HG02763 (cell line): Measurements from ENCODE around the gene CROCC.
"Not testable (repeated sequence)": the region's sequence is repeated elsewhere in the genome, so short reads cannot be mapped to it uniquely, and the experiment has no call there.

Experiments
- ATAC-seq: cut with Tn5 transposase; IDR thresholded peaks from one replicate; pipeline ENCODE4 v1.9.1; 2021; ENCODE audit warnings: mild to moderate bottlenecking, moderate library complexity; ENCODE audit not compliant: unreplicated experiment

Gene CROCC

DNA sequence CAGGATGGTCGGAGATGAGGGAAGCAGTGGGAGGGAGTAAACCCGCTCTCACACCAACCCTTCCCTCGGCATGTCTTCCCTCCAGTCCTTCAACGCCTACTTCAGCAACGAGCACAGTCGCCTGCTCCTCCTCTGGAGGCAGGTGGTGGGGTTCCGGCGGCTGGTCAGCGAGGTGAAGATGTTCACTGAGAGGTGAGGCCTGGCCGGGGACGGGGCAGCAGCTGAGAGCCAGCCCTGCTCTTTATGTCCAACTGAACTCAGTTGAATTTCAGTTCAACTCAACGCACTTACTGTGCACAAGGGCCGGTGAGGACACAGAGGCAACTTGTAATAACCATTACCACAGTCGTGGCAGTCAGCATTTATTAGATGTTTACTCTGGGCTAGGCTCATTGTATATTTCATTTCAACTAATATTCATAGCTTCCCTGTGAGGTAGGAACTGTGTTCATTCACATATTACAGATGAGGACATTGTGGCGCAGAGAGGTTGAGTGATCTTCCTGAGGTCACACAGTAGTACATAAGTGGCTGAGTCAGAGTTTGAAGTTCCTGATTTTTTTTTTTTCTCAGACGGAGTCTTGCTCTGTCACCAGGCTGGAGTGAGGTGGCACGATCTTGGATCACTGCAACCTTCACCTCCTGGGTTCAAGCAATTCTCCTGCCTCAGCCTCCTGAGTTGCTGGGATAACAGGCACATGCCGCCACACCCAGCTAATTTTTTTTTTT is 9.6 kb downstream of the CROCC start:
- not testable (repeated sequence) for ATAC-seq

GRCh38 chr1:16933945-16934344 is 12.2 kb downstream of the CROCC start:
- ATAC-seq, result not testable (repeated sequence)

DNA sequence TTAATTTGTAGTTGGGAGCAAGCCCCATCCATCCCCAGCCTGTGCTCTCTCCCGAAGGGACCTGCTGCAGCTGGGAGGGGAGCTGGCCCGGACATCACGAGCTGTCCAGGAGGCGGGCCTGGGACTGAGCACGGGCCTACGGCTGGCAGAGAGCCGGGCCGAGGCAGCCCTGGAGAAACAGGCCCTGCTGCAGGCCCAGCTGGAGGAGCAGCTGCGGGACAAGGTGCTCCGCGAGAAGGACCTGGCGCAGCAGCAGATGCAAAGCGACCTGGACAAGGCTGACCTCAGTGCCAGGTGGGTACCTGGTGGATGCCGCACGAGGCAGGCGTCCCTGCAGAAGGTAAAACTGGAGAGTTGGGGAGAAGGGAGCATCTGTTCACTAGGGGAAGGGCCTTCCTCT is 14.8 kb downstream of the CROCC start:
- not testable (repeated sequence) for ATAC-seq

- ATAC-seq, result no peak
Measured at GRCh38 chr1:16938351-16939321, 16.9 kb downstream of the CROCC start.

DNA sequence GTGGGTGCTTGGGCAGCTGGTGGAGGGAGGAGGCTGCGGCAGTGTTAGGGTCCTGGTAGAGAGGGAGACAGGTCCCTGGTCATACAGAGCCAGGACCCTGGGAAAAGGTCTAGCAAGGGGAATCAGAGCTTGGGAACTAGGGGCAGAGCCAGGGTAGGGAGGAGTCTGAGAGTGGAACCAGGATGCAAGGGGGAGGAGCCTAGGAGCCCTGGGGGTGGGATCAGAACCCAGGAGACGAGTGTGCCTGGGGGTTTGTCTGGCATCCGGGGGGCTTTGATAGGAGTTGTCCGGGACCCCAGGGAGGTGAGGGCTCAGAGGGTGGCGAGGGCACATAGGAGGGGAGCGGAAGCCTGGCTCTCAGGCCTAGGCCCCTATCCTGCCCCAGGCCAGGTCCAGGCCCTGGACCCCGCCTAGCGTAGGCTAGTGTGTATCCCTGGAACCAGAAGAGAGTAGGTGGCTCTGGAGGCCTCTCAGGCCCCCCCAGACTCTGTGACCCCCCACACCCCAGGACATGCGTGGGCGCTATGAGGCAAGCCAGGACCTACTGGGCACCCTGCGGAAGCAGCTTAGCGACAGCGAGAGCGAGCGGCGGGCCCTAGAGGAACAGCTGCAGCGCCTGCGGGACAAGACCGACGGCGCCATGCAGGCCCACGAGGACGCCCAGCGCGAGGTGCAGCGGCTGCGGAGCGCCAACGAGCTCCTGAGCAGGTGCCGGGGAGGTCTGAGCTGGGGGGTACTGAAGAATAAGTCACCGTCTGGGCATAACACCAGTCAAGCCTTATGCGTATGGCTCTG is 17.9 kb downstream of the CROCC start:
- not testable (repeated sequence) for ATAC-seq

DNA sequence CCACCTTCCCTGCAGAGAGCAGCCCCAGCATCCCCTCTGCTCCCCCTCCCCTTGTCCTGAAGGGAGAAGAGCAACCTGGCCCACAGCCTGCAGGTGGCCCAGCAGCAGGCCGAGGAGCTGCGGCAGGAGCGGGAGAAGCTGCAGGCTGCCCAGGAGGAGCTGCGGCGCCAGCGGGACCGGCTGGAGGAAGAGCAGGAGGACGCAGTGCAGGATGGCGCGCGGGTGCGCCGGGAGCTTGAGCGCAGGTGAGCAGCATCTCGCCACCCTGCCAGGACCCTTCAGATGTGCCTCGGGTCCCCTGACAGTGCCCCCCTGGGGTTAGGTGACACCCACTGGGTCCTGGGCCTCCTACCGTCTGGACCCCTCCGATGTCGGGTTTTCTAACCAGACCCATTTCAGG is 22.3 kb downstream of the CROCC start:
- ATAC-seq, result no peak

GRCh38 chr1:16945512-16945911 is 23.8 kb downstream of the CROCC start:
- ATAC-seq, result not testable (repeated sequence)

GRCh38 chr1:16946185-16946584 is 24.5 kb downstream of the CROCC start:
- not testable (repeated sequence) for ATAC-seq

DNA sequence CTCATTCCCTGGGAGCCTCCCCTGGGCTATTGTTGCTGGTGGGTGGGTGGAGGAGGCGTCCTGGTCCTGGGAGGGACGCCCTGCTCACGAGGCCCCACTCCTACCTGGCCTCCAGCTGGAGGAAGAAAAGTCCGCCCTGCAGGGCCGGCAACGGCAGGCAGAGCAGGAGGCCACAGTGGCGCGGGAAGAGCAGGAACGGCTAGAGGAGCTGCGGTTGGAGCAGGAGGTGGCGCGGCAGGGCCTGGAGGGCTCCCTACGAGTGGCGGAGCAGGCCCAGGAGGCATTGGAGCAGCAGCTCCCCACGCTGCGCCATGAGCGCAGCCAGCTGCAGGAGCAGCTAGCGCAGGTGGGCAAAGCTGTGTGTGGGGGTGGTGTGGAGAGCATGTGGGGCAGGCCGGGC is 24.9 kb downstream of the CROCC start:
- ATAC-seq, result no peak

- not testable (repeated sequence) for ATAC-seq
Measured at GRCh38 chr1:16948282-16948891, 26.7 kb downstream of the CROCC start.

DNA sequence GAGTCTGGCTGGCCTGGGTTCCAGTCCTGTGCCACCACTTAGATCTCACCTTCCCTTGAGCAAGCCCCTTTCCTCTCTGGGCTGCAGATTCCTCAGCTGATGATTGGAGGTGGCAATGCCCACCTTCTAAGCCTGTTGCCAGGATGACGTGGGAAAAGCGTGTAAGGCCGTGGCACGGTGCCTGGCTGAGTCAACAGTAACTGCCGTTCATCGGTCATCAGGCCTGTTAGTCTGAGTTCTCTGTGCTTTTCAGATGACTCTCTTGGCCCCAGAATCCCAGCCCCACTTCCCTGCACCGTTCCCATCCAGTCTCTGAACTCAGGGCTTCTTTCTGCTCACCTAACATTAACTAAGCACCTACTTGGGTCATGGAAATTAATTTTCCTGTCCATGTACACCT is 27.3 kb downstream of the CROCC start:
- not testable (repeated sequence) for ATAC-seq

DNA sequence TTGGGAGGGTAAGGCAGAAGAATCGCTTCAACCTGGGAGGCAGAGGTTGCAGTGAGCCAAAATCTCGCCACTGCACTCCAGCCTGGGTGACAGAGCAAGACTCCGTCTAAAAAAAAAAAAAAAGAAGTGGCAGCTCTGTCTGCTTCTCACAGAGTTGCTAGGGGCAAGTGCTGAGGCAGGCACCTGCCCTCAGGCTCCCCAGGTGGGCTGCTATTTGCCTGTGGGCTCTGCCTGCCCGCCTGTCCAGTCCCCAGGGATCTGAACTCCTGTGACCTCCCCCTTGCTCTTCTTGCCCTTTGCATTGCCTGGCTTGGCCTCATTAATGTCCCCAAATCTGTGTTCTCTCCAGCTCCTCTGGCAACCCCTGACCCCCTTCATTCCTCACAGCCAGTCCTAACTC is 30.6 kb downstream of the CROCC start:
- not testable (repeated sequence) for ATAC-seq

- ATAC-seq, result no peak
Measured at GRCh38 chr1:16954579-16954978, 32.8 kb downstream of the CROCC start.

- ATAC-seq, result no peak
Measured at GRCh38 chr1:16955186-16955585, 33.5 kb downstream of the CROCC start.

DNA sequence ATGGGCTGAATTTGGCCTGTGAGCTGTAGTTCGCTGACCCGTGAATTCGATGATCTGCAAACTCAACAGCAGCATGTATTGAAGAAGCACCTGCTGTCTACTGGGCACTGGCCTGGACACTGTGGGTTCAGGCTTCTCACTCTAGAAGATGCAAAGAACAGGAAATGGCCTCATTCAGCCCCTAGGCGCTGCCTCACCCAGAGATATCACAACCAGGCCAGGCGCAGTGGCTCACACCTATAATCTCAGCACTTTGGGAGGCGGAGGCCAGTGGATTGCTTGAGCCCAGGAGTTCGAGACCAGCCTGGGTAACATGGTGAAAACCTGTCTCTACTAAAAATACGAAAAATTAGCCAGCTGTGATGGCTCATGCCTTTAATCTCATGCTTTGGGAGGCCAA is 35.0 kb downstream of the CROCC start:
- no peak for ATAC-seq

DNA sequence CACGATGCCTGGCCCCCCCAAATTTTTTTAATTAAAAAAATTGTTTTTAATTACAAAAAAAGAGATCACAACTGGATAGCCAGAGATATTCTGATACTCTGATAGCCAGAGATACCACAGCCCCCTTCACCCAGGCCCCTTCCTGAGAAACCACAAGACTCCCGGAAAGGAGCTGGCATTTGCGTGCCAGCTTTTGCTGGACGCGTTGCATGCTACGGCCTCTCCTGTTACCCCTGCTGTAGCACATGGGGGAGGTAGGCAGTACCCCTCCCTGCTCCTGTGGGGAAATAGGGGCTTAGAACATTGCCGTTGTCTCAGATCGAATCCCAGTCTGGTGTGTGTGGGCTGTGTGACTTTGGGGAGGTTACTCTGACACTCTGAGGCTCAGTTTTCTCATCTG is 36.0 kb downstream of the CROCC start:
- no peak for ATAC-seq

DNA sequence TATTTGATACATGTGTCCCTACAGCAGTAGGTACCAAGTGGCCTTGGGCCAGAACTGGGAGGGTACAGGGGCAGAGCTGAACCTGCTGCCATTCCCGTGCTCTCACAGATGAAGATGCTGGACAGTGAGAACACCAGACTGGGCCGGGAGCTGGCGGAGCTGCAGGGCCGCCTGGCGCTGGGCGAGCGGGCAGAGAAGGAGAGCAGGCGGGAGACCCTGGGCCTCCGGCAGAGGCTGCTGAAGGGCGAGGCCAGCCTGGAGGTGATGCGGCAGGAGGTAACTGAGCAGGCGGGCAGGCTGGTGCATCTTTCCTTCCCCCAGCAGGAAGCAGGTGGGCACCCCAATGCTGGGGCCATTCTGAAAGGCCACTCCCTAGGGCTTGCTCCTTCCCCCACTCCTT is 36.7 kb downstream of the CROCC start:
- ATAC-seq, result no peak

GRCh38 chr1:16960560-16961296 is 39.0 kb downstream of the CROCC start:
- no peak for ATAC-seq

- ATAC-seq, result no peak
Measured at GRCh38 chr1:16961297-16962133, 39.8 kb downstream of the CROCC start.
